NCI-H446 (cell line): Measurements from ENCODE around the gene UCP3.

ENCODE experiments used
- DNase-seq, 2 experiments: peaks; one replicate each; lab custom pipeline; 2025; lab: John Stamatoyannopoulos, UW

UCP3 gene, protein sequence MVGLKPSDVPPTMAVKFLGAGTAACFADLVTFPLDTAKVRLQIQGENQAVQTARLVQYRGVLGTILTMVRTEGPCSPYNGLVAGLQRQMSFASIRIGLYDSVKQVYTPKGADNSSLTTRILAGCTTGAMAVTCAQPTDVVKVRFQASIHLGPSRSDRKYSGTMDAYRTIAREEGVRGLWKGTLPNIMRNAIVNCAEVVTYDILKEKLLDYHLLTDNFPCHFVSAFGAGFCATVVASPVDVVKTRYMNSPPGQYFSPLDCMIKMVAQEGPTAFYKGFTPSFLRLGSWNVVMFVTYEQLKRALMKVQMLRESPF

DNA sequence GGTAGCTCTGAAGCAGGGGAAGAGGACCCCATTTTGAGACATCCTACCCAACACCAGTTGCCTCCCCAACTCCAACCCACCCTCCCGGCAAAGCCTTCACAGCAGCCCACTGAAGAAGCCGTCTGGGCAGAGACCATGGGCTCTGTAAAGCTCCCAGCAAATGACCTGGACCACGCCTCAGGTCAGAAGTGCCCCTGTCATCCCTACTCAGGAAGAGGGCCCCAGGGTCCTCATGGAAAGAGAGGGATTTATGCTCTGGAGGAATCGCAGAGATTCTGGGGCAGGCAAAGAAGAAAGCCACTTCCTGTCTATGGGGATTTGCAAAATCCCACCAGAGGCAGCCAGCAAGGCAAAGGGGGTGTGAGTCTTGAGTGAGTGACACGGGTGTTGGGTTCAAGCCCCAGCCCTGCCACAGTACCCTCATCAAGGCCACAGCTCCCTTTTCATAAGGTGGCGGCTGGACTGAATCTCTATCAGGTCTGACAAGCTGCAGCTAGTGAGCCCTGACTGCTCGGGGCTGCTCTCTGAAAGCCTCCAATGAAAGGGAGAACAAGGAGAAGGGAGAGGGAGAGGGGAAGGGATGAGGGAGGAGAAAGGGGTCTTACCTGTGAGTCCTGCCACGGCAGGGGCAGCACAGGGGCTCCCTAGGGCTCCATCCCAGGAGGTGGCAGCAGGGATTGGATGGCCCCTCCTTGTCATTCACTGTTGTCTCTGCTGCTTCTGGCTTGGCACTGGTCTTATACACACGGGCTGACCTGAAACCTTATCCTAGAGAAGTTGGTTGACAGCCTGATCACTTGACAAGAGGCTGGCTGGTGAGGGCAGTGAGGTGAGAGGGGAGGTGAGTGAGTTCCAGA is at the start of gene UCP3:
UCP3 (minus strand) TSS at position 713 of the 857 bp plus-strand sequence. CDS start 2,043 bp downstream, outside the sequence.
- no peak for DNase-seq

DNA sequence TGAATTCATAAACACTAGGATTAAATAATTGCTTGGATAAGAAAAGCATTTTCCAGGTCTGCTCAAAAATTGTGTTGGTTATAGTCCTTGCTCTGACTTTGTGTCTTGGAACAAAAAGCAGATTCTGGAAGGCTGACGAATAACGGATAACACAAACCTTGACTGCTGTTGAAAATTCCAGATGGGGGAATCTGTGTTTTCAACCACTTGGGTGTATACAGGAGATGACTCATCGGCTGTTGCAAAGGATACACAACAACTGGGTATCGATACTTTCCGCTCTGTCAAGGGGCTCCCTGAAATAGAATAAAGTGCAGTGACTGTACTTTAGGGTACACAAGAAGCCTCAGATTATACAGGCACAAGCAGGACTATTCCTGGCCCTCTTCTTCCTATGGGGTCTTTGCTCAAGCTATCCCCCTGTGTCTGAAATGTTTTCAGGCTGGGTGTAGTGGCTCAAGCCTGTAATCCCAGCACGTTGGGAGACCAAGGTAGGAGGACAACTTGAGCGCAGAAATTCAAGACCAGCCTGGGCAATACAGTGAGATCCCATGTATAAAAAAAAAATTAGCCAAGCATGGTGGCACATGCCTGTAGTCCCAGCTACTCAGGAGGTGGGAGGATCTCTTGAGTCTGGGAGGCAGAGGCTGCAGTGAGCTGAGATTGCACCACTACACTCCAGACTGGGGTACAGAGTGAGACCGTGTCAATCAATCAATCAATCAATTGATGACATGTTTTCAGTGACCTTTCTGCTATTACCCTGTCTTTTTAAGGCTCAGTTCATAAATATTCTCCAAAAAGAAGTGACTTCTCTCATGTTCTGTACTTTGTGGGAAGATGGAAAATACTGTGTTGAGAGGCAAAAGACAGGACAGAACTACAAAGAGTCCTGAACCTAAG is 48.6 kb upstream of the UCP3 start:
- DNase-seq = no peak

DNA sequence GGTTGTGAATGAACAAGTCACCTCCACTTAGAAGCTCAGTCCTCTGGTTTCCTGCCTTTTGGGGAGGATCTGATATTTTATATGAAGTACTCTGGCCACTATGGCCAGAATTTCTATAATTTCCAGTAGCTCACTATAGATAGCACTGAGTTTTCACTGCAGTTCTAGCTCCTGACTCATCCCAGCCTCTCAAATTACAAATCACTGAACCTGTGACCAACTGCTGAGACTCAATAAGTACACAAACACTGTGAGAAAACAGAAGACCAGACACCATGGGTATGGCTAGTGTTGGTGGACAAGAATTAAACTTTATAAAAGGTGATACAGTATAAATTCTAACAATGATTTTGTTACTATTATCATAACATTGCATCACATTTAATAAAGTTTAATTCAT is 47.1 kb upstream of the UCP3 start:
- DNase-seq = no peak

DNA sequence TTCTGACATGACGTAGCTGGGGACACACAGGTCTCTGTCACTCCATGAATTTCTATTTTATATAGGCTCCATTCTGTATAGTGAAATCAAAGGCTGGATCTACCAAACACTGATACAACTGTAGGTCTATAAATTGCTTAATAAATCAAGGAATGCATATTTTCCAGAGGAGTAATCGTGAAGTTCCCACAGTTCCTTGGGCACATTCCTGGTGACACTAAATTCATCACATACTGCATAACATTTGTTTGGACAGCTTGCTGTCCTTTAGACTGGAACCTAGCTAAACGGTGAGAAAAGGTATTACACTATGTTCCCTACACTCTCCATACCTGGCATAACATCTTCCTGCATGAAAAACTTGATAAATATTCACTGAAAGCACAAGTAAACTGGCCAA is 41.6 kb upstream of the UCP3 start:
- no peak for DNase-seq

- DNase-seq = no peak
Observed at GRCh38 chr11:74048993-74049392, 40.1 kb upstream of the UCP3 start.

DNA sequence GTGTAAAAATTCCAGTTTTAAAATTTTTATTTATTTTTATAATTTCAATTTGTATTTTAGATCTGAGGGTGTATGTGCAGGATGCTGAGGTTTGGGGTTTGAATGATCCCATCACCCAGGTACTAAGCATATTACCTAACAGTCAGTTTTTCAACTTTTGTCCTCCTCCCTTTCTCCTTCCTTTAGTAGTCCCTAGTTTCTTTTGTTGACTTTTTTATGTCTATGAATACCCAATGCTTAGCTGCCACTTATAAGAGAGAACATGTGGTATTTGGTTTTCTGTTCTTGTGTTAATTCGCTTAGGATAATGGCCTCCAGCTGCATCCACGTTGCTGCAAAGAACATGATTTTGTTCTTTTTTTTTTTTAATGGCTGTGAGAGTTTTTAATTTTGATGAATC is 35.7 kb upstream of the UCP3 start:
- DNase-seq = no peak

- DNase-seq = no peak
Observed at GRCh38 chr11:74043450-74043849, 34.6 kb upstream of the UCP3 start.

DNA sequence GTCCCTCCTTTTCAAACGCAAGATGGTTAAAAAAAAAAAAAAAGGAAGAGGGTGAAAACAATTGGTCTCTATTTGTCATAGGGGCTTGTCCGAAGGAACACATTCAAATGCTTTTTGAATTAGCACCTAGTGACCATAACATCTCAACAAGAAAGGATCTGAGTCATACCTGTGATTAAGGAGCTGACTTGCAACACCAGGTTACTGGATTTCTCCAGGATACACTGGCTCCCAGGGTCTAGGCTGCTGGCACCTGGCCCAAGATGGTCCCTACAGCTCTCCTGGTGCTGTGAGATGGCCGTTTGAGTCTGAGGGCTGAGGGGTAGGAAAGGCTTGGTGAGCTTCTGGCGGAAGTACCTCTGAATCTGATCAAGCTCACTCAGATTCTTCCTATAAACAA is 28.4 kb upstream of the UCP3 start:
- DNase-seq = no peak

- DNase-seq = no peak
Observed at GRCh38 chr11:74035264-74035663, 26.4 kb upstream of the UCP3 start.

- DNase-seq = no peak
Observed at GRCh38 chr11:74033046-74033445, 24.2 kb upstream of the UCP3 start.

- no peak for DNase-seq
Observed at GRCh38 chr11:74030723-74031676, 22.1 kb upstream of the UCP3 start.

- DNase-seq = no peak
Observed at GRCh38 chr11:74025467-74026166, 16.7 kb upstream of the UCP3 start.

DNA sequence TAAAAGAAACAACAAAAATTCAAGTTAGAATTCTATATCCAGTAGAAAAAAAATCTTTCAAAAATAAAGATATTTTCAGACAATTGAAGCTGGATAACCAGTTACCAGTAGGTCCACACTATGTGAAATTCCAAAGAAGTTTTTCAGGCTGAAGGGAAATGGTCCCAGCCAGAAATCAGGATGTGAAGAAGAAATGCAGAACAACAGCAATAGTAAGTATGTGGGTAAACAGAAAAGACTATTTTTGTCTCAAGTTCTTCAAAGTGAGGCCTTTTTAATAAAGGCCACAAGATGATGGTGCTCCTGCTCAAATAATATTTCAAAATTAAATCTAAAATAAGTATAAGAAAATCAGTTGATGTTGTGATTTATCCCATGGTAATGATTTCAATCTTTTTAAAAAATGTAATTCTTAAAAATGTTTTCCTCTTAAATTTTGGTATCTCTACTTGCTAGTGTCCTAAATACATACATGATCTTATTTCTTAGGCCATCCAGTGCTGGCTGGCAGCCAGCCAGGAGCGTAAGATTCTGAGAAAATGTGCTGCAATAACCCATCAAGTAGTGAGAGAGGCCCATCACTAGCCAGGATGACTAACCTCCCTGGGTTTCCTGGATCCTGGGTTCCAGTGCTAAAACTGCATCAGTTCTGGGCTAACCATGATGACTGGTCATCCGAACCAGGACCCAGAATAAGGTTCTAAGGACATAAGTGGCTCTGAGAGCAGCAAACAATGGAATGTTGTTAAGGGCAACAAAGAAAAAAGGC is 15.6 kb upstream of the UCP3 start:
- no peak for DNase-seq

- no peak for DNase-seq
Observed at GRCh38 chr11:74023276-74023675, 14.4 kb upstream of the UCP3 start.

GRCh38 chr11:74022546-74022945 is 13.7 kb upstream of the UCP3 start:
- no peak for DNase-seq

DNA sequence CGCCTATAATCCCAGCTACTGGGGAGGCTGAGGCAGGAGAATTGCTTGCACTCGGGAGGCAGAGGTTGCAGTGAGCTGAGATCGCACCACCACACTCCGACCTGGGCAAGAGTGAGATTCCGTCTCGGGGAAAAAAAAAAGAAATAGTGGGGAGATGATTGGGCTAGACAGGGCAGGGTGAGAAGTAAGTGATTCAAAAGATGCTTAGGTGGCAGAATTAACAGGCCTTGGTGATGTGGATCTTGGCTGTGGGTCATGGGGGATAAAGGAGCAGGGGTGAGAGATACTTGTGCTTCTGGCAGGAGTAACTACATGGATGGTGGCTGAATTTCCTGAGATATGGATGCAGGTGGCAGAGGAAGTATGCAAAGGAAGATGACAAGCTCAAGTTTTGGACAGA is 13.1 kb upstream of the UCP3 start:
- no peak for DNase-seq

- no peak for DNase-seq
Observed at GRCh38 chr11:74020539-74020938, 11.7 kb upstream of the UCP3 start.

DNA sequence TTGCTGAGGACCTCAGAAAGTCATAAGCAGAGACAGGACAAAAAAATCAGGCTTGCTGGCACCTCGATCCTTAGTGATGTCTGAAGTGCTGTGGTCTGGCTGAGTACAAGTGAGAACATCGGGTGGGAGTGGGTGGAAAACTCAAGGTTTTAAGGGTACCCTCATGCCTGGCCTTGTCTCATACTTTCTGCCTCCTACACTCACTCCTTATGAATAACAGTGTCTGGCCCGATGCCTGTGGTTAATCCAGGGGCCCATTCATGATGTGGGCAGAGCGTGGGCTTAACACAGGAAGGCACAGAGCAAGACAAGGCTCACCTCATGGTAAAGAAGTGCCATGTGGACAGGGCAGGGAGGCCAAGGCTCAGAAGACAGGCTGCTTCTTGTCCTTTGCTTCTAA is 11.0 kb upstream of the UCP3 start:
- DNase-seq = no peak

DNA sequence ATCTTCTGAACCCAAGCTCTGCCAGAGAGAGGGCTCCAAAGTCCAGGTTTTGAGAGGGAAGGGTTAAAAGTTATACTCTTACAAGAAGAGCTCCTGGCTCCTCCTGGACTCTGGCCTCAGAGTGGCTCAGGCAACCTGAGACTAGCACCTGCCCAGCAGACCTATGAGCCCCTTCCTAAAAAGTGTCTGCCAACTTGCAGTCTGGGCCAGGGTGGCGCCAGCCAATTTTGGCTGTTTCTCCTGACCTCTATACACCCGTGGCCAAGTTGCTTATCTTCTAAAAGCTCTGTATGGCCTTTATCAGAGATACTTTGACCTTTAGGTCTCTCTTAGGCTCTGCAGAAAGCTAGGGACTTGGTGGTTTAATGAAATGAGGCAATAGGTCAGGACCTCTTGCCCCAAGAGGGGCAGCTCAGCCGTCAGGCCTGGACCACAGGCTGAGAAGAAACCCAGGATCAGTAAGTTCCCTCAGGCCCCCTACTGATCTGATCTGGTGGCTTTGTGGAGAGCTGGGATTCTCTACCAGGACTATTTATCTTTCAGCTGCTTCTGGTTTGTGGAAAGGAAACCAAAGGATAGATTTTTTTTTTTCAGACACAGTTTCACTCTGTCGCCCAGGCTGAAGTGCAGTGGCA is 10.3 kb upstream of the UCP3 start:
- no peak for DNase-seq
